ENCODE results near the gene WNT11. TPM values are rescaled to one million over a fixed set of nuclear protein-coding genes. Genes with fewer than 3 reads are reported as not detected.

WNT11 gene
- total RNA-seq, 1 donor from 2014 or later: 4.1 TPM

DNA sequence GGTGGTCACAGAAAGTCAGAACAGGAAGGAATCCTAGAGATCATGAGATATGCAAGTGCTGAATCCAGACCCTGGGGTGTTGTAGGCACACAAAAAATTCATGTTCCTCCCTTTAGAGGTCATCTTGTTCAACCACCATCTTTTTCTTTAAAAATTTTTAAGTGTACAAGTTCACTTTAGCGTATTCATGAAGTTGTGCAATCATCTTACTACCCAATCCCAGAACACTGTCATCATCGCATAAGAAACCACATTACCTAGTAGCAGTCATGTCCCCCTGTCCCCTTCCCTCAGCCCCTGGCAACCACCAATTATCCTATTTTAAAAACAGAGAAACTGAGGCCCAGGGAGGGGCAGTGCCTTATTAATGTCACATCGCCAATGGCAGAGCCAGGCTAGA lies 20.3 kb upstream of the WNT11 start:
- no peak for TF ChIP-seq CTCF (IDR thresholded peaks at IDR 0.05)
- H3K36me3 Mint-ChIP-seq (ENCODE audit: unreplicated experiment): no peaks in the 10 kb centered on the region
- H3K27ac Mint-ChIP-seq (ENCODE audit: unreplicated experiment): no peak overlapping the region
- H3K4me1 Mint-ChIP-seq (ENCODE audit: unreplicated experiment): peaks cover 1% of the 10 kb centered on the region
- peaks cover 15% of the 10 kb centered on the region for H3K27me3 Mint-ChIP-seq (ENCODE audit: unreplicated experiment)
- no peak for DNase-seq (ENCODE audit: extremely low spot score, unreplicated experiment)
- no peaks in the 10 kb centered on the region for H3K9me3 Mint-ChIP-seq (ENCODE audit: unreplicated experiment)
- H3K4me3 Mint-ChIP-seq (ENCODE audit: unreplicated experiment): no peak overlapping the region

DNA sequence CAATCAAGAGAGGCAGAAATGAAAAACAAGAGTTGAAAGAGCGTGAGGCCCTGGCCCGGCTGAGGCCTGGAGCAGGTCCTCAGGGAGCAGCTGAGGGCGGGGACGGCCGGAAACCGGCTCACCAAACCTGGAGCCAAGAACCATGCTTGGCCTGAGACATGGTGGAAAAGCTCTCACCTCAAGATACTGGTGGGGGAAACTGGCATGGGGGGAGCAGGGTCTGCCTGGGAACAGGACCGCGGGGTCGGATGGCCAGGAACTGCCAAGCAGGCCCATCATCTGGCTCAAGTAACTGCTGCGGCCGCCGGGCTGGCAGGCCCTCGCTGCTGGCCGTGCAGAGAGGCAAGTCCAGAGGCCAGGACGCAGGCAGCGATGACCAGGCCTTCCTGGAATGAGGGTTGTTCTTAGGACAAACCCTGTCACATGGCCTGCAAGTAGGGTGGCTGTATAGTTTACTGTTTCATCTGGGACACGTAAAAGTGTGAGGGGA lies 18.9 kb upstream of the WNT11 start:
- no peak for DNase-seq (ENCODE audit: extremely low spot score, unreplicated experiment)
- no peak overlapping the region for H3K4me3 Mint-ChIP-seq (ENCODE audit: unreplicated experiment)

DNA sequence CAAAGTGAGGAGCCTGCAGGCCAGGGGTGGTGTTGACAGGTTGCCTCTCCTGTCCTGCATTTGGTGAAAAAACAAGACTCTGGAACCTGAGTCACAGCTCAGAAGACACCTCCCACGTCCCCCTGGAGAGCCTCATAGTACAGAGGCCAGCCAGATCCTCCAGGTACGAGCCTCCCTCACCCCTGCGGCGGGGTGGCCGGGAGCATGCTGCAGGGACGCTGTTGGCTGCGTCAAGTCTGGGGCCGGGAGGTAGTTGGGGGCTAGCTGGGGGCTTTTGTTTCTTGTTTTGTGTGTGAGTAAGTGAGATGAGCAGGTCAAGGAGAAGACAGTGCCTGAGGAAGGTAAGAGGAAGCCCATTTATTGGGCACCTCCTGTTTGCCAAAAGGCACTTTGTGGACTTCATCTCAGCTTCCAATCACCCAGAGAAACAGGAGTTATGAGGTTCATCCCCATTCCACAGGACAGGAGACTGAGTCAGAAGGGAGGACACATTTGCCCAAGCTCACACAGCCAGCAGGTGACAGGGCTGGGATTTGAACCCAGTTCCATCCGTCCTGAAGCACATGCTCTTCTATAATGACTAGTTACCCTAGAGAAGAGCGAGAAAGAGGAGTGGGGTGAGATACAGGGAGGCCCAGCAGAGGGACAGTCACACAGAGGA lies 18.3 kb upstream of the WNT11 start:
- DNase-seq (ENCODE audit: extremely low spot score, unreplicated experiment): no peak
- Mint-ChIP-seq H3K27me3 (ENCODE audit: unreplicated experiment) (peaks cover 21% of the 10 kb centered on the region), H3K27ac (ENCODE audit: unreplicated experiment) (no peak overlapping the region), H3K36me3 (ENCODE audit: unreplicated experiment) (no peaks in the 10 kb centered on the region), H3K4me1 (ENCODE audit: unreplicated experiment) (peaks cover 1% of the 10 kb centered on the region), H3K4me3 (ENCODE audit: unreplicated experiment) (no peak overlapping the region), H3K9me3 (ENCODE audit: unreplicated experiment) (no peaks in the 10 kb centered on the region)
- TF ChIP-seq CTCF (IDR thresholded peaks at IDR 0.05): no peak

More for the DNA sequence above, 18.9 kb upstream of the WNT11 start:
- no peak overlapping the region for H3K27ac Mint-ChIP-seq (ENCODE audit: unreplicated experiment)
- no peaks in the 10 kb centered on the region for H3K9me3 Mint-ChIP-seq (ENCODE audit: unreplicated experiment)
- no peak for TF ChIP-seq CTCF (IDR thresholded peaks at IDR 0.05)
- no peaks in the 10 kb centered on the region for H3K36me3 Mint-ChIP-seq (ENCODE audit: unreplicated experiment)
- H3K27me3 Mint-ChIP-seq (ENCODE audit: unreplicated experiment): peaks cover 15% of the 10 kb centered on the region
- peaks cover 1% of the 10 kb centered on the region for H3K4me1 Mint-ChIP-seq (ENCODE audit: unreplicated experiment)

DNA sequence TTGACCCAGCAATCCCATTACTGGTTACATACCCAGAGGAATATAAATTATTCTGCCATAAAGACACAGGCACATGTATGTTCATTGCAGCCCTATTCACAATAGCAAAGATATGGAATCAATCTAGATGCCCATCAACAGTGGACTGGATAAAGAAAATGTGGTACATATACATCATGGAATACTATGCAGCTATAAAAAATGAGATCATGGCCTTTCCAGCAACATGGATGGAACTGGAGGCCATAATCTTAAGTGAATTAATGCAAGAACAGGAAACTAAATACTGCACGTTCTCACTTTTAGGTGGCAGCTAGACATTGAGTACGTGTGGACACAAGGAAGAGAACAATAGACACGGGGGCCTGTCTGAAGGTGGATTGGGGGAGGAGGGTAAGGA lies 15.1 kb upstream of the WNT11 start:
- no peak for TF ChIP-seq CTCF (IDR thresholded peaks at IDR 0.05)
- H3K9me3 Mint-ChIP-seq (ENCODE audit: unreplicated experiment): no peaks in the 10 kb centered on the region
- H3K27ac Mint-ChIP-seq (ENCODE audit: unreplicated experiment): no peak overlapping the region
- H3K36me3 Mint-ChIP-seq (ENCODE audit: unreplicated experiment): no peaks in the 10 kb centered on the region
- no peak overlapping the region for H3K4me3 Mint-ChIP-seq (ENCODE audit: unreplicated experiment)
- H3K4me1 Mint-ChIP-seq (ENCODE audit: unreplicated experiment): peaks cover under 1% of the 10 kb centered on the region
- DNase-seq (ENCODE audit: extremely low spot score, unreplicated experiment): no peak
- peaks cover 24% of the 10 kb centered on the region for H3K27me3 Mint-ChIP-seq (ENCODE audit: unreplicated experiment)

DNA sequence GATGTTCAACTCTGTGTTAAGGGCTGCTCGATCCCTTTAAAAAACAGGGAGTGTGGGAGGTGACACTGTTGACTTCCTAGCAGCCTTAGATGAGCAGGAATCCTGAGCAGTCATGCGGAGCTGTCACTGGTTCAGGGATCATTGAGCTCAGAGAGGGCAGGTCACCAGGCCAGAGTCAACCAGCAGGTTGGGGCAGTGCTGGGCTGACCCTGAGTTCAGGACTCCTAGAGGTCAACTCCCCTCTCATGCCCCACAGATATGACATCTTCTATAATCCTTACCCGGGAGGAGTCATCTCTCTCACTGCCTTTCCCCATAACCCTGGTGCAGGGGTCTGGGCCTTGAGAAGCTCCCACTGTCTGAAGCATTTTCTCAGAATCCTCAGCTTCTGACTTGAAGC lies 12.9 kb upstream of the WNT11 start:
- H3K27me3 Mint-ChIP-seq (ENCODE audit: unreplicated experiment): peaks cover 24% of the 10 kb centered on the region
- H3K4me3 Mint-ChIP-seq (ENCODE audit: unreplicated experiment): no peak overlapping the region
- no peaks in the 10 kb centered on the region for H3K4me1 Mint-ChIP-seq (ENCODE audit: unreplicated experiment)
- TF ChIP-seq CTCF (IDR thresholded peaks at IDR 0.05): no peak
- no peaks in the 10 kb centered on the region for H3K36me3 Mint-ChIP-seq (ENCODE audit: unreplicated experiment)
- DNase-seq (ENCODE audit: extremely low spot score, unreplicated experiment): no peak
- no peaks in the 10 kb centered on the region for H3K9me3 Mint-ChIP-seq (ENCODE audit: unreplicated experiment)
- no peak overlapping the region for H3K27ac Mint-ChIP-seq (ENCODE audit: unreplicated experiment)
